GM23338 (cell line): ENCODE results near the gene CLPX. TPM values are rescaled to one million over a fixed set of nuclear protein-coding genes. Genes with fewer than 3 reads are reported as not detected.

Experiments
- ATAC-seq: fragments of 200-7000 bp; cut with Tn5 transposase; 3 replicates; pipeline ENCODE4 v1.9.1; 2020
- DNase-seq: peaks from one replicate; pipeline ENCODE4 v3.0.0-alpha.2; 2015; ENCODE audit warnings: low spot score
- H2AFZ ChIP-seq: fragments of 200-600 bp; sonication (generic); 2 replicates; pipeline ENCODE4 v1.8.0; 2016; ENCODE audit warnings: antibody characterized with exemption, mild to moderate bottlenecking, moderate library complexity
- H3F3A ChIP-seq: fragments of 200-600 bp; sonication (generic); replicated peaks from 2 replicates; pipeline ENCODE4 v1.8.0; 2017; ENCODE audit warnings: antibody characterized with exemption, mixed run types, low read depth
- H3K27ac ChIP-seq: fragments of 200-600 bp; sonication (generic); 2 replicates; pipeline ENCODE4 v1.6.1; 2016; ENCODE audit warnings: low read depth
- H3K27me3 ChIP-seq: fragments of 200-600 bp; sonication (generic); 2 replicates; pipeline ENCODE4 v1.8.0; 2016; ENCODE audit warnings: mild to moderate bottlenecking, mixed run types, moderate library complexity; ENCODE audit not compliant: insufficient read depth
- H3K36me3 ChIP-seq: fragments of 200-600 bp; sonication (generic); 2 replicates; pipeline ENCODE4 v1.8.0; 2016; ENCODE audit warnings: mild to moderate bottlenecking; ENCODE audit not compliant: insufficient read depth
- H3K4me1 ChIP-seq: fragments of 200-600 bp; sonication (generic); 2 replicates; pipeline ENCODE4 v1.8.0; 2016; ENCODE audit warnings: mild to moderate bottlenecking, moderate library complexity; ENCODE audit not compliant: insufficient read depth
- H3K4me2 ChIP-seq: fragments of 200-600 bp; sonication (generic); 2 replicates; pipeline ENCODE4 v1.7.1; 2017; ENCODE audit warnings: mixed run types
- H3K4me3 ChIP-seq: fragments of 200-600 bp; sonication (generic); 2 replicates; pipeline ENCODE4 v1.6.1; 2016; ENCODE audit warnings: mixed run types
- H3K79me2 ChIP-seq: fragments of 200-600 bp; sonication (generic); replicated peaks from 2 replicates; pipeline ENCODE4 v1.8.0; 2017; ENCODE audit warnings: mild to moderate bottlenecking; ENCODE audit not compliant: insufficient read depth
- H3K9me2 ChIP-seq: fragments of 200-600 bp; sonication (generic); 2 replicates; pipeline ENCODE4 v1.8.0; 2017; ENCODE audit not compliant: insufficient read depth
- H4K20me1 ChIP-seq: fragments of 200-600 bp; sonication (generic); replicated peaks from 2 replicates; pipeline ENCODE4 v1.8.0; 2017; ENCODE audit warnings: mild to moderate bottlenecking; ENCODE audit not compliant: insufficient read depth
- H3K27ac Mint-ChIP-seq: 2 replicates; pipeline ENCODE4 v1.8.0; 2020; ENCODE audit warnings: inconsistent platforms, mild to moderate bottlenecking, moderate library complexity, mixed read lengths
- H3K27me3 Mint-ChIP-seq: 3 replicates; pipeline ENCODE4 v1.8.0; 2022; ENCODE audit warnings: low read depth, mild to moderate bottlenecking, moderate library complexity, mixed read lengths, inconsistent platforms; ENCODE audit not compliant: insufficient read depth, poor library complexity
- H3K36me3 Mint-ChIP-seq: 3 replicates; pipeline ENCODE4 v1.8.0; 2021; ENCODE audit warnings: low read depth, mild to moderate bottlenecking, inconsistent platforms, moderate library complexity, mixed read lengths
- H3K4me1 Mint-ChIP-seq: 3 replicates; pipeline ENCODE4 v1.8.0; 2020; ENCODE audit warnings: mild to moderate bottlenecking, inconsistent platforms, mixed read lengths
- H3K4me3 Mint-ChIP-seq: 3 replicates; pipeline ENCODE4 v1.8.0; 2021; ENCODE audit warnings: moderate library complexity, mild to moderate bottlenecking, inconsistent platforms, mixed read lengths
- H3K9me3 Mint-ChIP-seq: 3 replicates; pipeline ENCODE4 v1.8.0; 2020; ENCODE audit warnings: moderate library complexity, mild to moderate bottlenecking, inconsistent platforms, mixed read lengths
- CREB1 ChIP-seq: fragments of 250-450 bp; sonication (Bioruptor Pico); IDR thresholded peaks from 2 replicates; pipeline ENCODE4 v1.5.0; 2020; ENCODE audit warnings: low read depth, mild to moderate bottlenecking, moderate library complexity
- CTCF ChIP-seq, 2 experiments: fragments of 200-600 bp in 1 of 2; sonication (generic) in 1 of 2; conservative IDR thresholded peaks; 2 replicates each; pipeline versions ENCODE4 v1.5.1 to v1.6.1; 2016 to 2017; ENCODE audit warnings: antibody characterized with exemption in 2 of 2, low read depth in 2 of 2, mild to moderate bottlenecking in 2 of 2, moderate library complexity in 1 of 2
- ETS1 ChIP-seq: IDR thresholded peaks from 2 replicates; pipeline ENCODE4 v1.6.1; 2016; ENCODE audit warnings: antibody characterized with exemption
- EZH2 ChIP-seq: fragments of 200-600 bp; sonication (generic); IDR thresholded peaks from one replicate; pipeline ENCODE4 v1.8.0; 2017; ENCODE audit warnings: antibody characterized with exemption, mild to moderate bottlenecking, low read depth; ENCODE audit not compliant: unreplicated experiment
- EZH2phosphoT487 ChIP-seq: fragments of 200-600 bp; sonication (generic); IDR thresholded peaks from one replicate; pipeline ENCODE4 v1.8.1; 2018; ENCODE audit warnings: antibody characterized with exemption; ENCODE audit not compliant: unreplicated experiment
- NANOG ChIP-seq: IDR thresholded peaks from 2 replicates; pipeline ENCODE4 v1.6.1; 2016; ENCODE audit warnings: antibody characterized with exemption, borderline replicate concordance
- POLR2AphosphoS5 ChIP-seq: IDR thresholded peaks from 2 replicates; pipeline ENCODE4 v1.6.1; 2016; ENCODE audit warnings: antibody characterized with exemption, low read depth
- ZNF114 ChIP-seq: fragments of 250-450 bp; sonication (Bioruptor Pico); IDR thresholded peaks from 2 replicates; pipeline ENCODE4 v1.5.0; 2020; ENCODE audit warnings: mild to moderate bottlenecking, moderate library complexity
- polyA plus RNA-seq: library from polyadenylated mRNA; unstranded; fragments of >200 nt; fragmentation: Nextera tagmentation; extraction: Ambion mirVana; gene quantifications from 2 replicates; pipeline ENCODE4 v1.2.1, GENCODE V29; 2016
- total RNA-seq: library from RNA; depleted of rRNA; stranded (reverse); fragments of >200 nt; shearing (Covaris generic); gene quantifications from 2 replicates; pipeline ENCODE4 v1.2.3, GENCODE V29; 2014
- TF ChIP-seq, protein P1 (sequence below): fragments of 250-450 bp; sonication (Bioruptor Pico); IDR thresholded peaks from 2 replicates; pipeline ENCODE4 v1.5.0; 2020; ENCODE audit warnings: mild to moderate bottlenecking, moderate library complexity
- TF ChIP-seq, protein P2 (sequence below): IDR thresholded peaks from one replicate; pipeline ENCODE4 v1.6.1; 2018; ENCODE audit warnings: antibody characterized with exemption; ENCODE audit not compliant: unreplicated experiment

The CLPX gene
- total and polyA plus RNA-seq, 2 experiments from 2014 or later = 18.9 to 40.6 TPM

DNA sequence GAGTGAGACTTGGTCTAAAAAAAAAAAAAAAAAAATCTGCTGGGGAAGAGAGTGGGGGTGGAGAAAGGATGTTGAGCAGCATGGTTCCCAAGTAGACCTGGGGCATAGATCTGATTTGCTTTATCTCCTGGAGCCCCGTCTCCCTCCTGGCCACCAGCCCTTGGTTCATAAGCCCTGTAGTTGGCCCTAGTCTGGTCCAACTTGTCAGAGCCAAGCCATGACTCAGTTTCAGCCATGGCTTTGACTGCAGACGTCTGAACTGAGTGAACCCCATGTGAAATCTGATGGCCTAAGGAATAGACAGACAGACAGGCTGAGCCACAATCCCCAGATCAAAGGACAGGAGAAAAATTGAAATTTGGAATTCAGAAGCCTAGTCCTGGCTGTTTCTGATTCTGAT lies 28.1 kb upstream of the CLPX start:
- no peak overlapping the region for H3K27ac Mint-ChIP-seq
- no peaks in the 10 kb centered on the region for H3K9me3 Mint-ChIP-seq
- H3K4me1 Mint-ChIP-seq = peaks cover 12% of the 10 kb centered on the region
- Histone ChIP-seq H3K79me2 (no peaks in the 10 kb centered on the region), H3K4me3 (no peak overlapping the region), H3K4me1 (no peaks in the 10 kb centered on the region), H3K27ac (no peak overlapping the region), H2AFZ (no peak overlapping the region), H3K9me2 (no peaks in the 10 kb centered on the region; the same call in 1 of the 2 replicates), H3K36me3 (no peaks in the 10 kb centered on the region), H3K27me3 (no peaks in the 10 kb centered on the region), H3K4me2 (no peak overlapping the region), H3F3A (no peaks in the 10 kb centered on the region), H4K20me1 (no peaks in the 10 kb centered on the region)
- no peak overlapping the region for H3K4me3 Mint-ChIP-seq
- DNase-seq (no peak), ATAC-seq (no peak)
- TF ChIP-seq CREB1 (CRISPR knock-in tag) = no peak
- TF ChIP-seq EZH2 = no peak
- TF ChIP-seq, protein P1, sequence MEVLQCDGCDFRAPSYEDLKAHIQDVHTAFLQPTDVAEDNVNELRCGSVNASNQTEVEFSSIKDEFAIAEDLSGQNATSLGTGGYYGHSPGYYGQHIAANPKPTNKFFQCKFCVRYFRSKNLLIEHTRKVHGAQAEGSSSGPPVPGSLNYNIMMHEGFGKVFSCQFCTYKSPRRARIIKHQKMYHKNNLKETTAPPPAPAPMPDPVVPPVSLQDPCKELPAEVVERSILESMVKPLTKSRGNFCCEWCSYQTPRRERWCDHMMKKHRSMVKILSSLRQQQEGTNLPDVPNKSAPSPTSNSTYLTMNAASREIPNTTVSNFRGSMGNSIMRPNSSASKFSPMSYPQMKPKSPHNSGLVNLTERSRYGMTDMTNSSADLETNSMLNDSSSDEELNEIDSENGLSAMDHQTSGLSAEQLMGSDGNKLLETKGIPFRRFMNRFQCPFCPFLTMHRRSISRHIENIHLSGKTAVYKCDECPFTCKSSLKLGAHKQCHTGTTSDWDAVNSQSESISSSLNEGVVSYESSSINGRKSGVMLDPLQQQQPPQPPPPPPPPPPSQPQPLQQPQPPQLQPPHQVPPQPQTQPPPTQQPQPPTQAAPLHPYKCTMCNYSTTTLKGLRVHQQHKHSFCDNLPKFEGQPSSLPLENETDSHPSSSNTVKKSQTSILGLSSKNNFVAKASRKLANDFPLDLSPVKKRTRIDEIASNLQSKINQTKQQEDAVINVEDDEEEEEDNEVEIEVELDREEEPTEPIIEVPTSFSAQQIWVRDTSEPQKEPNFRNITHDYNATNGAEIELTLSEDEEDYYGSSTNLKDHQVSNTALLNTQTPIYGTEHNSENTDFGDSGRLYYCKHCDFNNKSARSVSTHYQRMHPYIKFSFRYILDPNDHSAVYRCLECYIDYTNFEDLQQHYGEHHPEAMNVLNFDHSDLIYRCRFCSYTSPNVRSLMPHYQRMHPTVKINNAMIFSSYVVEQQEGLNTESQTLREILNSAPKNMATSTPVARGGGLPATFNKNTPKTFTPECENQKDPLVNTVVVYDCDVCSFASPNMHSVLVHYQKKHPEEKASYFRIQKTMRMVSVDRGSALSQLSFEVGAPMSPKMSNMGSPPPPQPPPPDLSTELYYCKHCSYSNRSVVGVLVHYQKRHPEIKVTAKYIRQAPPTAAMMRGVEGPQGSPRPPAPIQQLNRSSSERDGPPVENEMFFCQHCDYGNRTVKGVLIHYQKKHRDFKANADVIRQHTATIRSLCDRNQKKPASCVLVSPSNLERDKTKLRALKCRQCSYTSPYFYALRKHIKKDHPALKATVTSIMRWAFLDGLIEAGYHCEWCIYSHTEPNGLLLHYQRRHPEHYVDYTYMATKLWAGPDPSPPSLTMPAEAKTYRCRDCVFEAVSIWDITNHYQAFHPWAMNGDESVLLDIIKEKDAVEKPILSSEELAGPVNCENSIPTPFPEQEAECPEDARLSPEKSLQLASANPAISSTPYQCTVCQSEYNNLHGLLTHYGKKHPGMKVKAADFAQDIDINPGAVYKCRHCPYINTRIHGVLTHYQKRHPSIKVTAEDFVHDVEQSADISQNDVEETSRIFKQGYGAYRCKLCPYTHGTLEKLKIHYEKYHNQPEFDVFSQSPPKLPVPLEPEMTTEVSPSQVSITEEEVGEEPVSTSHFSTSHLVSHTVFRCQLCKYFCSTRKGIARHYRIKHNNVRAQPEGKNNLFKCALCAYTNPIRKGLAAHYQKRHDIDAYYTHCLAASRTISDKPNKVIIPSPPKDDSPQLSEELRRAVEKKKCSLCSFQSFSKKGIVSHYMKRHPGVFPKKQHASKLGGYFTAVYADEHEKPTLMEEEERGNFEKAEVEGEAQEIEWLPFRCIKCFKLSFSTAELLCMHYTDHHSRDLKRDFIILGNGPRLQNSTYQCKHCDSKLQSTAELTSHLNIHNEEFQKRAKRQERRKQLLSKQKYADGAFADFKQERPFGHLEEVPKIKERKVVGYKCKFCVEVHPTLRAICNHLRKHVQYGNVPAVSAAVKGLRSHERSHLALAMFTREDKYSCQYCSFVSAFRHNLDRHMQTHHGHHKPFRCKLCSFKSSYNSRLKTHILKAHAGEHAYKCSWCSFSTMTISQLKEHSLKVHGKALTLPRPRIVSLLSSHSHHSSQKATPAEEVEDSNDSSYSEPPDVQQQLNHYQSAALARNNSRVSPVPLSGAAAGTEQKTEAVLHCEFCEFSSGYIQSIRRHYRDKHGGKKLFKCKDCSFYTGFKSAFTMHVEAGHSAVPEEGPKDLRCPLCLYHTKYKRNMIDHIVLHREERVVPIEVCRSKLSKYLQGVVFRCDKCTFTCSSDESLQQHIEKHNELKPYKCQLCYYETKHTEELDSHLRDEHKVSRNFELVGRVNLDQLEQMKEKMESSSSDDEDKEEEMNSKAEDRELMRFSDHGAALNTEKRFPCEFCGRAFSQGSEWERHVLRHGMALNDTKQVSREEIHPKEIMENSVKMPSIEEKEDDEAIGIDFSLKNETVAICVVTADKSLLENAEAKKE (CRISPR knock-in tag) = no peak
- TF ChIP-seq POLR2AphosphoS5 = no peak
- no peak for TF ChIP-seq ZNF114 (CRISPR knock-in tag)
- TF ChIP-seq, protein P2, sequence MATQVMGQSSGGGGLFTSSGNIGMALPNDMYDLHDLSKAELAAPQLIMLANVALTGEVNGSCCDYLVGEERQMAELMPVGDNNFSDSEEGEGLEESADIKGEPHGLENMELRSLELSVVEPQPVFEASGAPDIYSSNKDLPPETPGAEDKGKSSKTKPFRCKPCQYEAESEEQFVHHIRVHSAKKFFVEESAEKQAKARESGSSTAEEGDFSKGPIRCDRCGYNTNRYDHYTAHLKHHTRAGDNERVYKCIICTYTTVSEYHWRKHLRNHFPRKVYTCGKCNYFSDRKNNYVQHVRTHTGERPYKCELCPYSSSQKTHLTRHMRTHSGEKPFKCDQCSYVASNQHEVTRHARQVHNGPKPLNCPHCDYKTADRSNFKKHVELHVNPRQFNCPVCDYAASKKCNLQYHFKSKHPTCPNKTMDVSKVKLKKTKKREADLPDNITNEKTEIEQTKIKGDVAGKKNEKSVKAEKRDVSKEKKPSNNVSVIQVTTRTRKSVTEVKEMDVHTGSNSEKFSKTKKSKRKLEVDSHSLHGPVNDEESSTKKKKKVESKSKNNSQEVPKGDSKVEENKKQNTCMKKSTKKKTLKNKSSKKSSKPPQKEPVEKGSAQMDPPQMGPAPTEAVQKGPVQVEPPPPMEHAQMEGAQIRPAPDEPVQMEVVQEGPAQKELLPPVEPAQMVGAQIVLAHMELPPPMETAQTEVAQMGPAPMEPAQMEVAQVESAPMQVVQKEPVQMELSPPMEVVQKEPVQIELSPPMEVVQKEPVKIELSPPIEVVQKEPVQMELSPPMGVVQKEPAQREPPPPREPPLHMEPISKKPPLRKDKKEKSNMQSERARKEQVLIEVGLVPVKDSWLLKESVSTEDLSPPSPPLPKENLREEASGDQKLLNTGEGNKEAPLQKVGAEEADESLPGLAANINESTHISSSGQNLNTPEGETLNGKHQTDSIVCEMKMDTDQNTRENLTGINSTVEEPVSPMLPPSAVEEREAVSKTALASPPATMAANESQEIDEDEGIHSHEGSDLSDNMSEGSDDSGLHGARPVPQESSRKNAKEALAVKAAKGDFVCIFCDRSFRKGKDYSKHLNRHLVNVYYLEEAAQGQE = no peak
- TF ChIP-seq ETS1 = no peak
- TF ChIP-seq NANOG = no peak
- no peak for TF ChIP-seq EZH2phosphoT487
- TF ChIP-seq CTCF (conservative IDR thresholded peaks at IDR 0.05; ENCODE audit: low read depth in 2 of 2) = no peak
- H3K27me3 Mint-ChIP-seq = peaks cover 5% of the 10 kb centered on the region
- H3K36me3 Mint-ChIP-seq = no peaks in the 10 kb centered on the region; the same call in 2 of the 3 replicates
